Activated gamma-delta T cell treated with Interleukin-2 at 50 U/mL for 16 hours (primary cell): ENCODE measurements around the gene LEMD3.

Experiments used
- DNase-seq: peaks from one replicate; pipeline ENCODE4 v3.0.0-alpha.2; 2020

LEMD3 gene

DNA sequence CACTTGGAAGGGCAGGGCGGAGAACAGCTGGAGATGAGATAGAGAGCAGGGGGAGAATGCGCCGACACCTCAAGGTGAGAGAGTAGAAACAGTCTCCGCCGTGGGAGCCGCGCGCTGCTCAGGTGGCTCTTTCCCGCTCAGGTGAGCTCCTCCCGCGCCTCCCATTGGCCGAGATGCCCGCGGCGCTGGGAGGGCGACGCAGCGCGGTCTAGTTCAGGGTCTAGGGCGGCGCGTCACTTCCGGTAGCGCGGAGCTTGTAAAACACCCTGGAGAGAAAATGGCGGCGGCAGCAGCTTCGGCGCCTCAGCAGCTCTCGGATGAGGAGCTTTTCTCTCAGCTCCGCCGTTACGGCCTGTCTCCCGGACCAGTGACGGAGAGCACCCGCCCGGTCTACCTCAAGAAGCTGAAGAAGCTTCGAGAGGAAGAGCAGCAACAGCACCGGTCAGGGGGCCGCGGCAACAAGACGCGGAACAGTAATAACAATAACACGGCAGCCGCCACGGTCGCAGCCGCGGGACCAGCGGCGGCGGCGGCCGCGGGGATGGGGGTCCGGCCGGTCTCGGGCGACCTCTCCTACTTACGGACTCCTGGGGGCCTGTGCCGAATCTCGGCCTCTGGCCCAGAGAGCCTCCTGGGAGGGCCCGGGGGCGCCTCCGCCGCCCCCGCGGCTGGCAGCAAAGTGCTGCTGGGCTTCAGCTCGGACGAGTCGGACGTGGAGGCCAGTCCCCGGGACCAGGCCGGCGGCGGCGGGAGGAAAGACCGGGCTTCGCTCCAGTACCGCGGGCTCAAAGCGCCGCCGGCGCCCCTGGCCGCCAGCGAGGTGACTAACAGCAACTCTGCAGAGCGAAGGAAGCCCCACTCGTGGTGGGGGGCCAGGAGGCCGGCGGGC is at the start of gene LEMD3:
LEMD3 (plus strand) TSS at position 264 of the 889 bp plus-strand sequence; CDS start at position 278, 14 bp downstream.
- DNase-seq = peak; percentile 91

DNA sequence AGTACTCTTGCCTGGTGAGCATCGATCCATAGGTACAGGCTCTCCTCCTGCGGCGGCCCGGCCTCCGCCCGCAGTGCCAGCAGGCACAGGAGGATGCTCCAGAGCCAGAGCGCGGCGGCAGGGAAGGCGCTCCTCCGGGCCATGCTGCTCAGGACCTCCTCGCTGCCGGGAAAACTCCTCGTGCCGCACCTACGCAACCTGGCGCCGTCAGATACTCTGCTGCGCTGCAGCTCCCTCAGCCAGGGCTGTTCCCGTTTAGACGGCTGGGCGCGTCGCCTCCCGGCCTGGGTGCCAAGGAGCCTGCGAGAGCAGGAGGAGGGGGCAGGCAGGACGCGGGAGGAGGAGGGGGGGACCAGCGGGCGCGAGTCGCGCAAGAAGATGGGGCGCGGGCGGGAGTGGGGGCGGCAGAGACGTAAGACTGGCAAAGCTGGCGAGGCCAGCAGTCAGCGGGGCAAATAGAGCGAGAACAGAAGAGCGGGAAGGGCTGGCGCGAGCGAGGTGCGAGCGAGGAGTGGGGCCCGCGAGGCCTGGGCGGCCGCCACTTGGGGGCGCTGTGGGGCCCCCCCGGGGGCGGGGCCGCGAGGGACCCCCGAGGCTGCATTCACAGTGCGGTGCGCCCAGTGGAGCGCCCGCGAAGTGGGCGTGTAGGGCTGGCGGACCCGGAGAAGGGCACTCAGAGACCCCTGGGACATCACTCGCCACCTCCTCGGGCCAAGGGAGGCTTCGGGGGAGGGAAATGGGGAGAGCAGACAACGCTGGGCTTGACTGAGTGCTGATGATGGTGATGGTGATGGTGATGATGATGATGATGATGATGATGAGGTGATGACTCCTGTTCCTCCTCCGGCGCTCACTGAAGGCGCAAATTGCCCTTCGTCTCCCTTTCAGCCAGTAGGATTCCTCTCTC is 48.1 kb upstream of the LEMD3 start, which contains the start of gene WIF1:
WIF1 (minus strand) TSS at position 257 of the 907 bp plus-strand sequence; CDS start at position 143, 114 bp downstream.
- DNase-seq = no peak

GRCh38 chr12:65121956-65122469 is 47.4 kb upstream of the LEMD3 start:
- DNase-seq = no peak

- DNase-seq = no peak
Observed at GRCh38 chr12:65122703-65123102, 46.7 kb upstream of the LEMD3 start.

GRCh38 chr12:65123435-65124063 is 45.8 kb upstream of the LEMD3 start:
- no peak for DNase-seq

DNA sequence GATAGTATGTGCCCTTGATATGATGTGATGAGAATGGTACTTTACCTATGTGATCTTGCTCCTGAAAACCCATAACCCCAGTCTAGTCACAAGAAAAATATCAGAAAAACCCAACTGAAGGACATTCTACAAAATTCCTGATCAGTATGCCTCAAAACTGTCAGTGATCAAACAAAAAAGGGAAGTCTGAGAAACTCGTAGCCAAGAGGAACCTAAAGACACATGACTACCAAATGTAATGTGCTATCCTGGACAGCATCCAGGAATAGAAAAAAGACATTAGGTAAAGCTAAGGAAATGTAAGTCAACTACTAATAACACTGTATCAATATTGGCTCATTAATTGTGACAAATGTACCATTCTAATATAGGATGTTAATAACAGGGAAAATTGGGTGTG is 44.1 kb upstream of the LEMD3 start:
- no peak for DNase-seq

GRCh38 chr12:65125975-65126374 is 43.4 kb upstream of the LEMD3 start:
- no peak for DNase-seq

GRCh38 chr12:65126482-65126881 is 42.9 kb upstream of the LEMD3 start:
- DNase-seq = no peak

DNA sequence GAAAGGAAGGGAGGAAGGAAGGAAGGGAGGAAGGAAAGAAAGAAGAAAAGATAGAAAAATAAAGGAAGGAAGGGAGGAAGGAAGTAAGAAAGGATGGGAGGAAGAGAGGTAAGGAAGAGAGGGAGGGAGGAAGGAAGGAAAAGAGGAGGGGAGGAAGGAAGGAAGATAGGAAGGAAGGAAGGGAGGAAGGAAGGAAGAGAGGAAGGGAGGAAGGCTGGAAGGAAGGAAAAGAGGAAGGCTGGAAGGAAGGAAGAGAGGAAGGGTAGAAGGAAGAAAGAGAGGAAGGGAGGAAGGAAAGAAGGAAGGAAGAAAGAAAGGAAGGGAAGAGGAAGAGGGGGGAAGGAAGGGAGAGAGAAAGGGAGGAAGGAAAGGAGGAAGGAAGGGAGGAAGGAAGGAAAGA is 35.5 kb upstream of the LEMD3 start:
- DNase-seq = no peak

DNA sequence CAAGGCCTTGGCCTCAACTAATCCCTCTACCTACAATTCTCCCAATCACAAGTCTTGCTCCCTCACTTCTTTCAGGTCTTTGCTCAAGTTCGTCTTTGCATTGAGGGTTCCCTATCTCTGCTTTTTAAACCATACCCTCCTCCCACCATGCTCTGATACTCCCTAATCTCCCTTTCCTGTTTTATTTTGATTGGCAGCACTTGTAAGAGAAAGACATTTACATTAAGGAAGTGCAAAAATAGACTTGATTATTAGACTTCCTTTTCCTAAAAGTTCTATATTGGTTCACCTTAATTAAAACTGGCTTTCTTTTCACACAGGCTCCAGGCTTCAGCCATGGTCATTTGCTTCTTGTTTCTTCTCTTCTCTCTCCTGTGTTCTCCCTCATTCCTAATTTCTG is 30.0 kb upstream of the LEMD3 start:
- no peak for DNase-seq

DNA sequence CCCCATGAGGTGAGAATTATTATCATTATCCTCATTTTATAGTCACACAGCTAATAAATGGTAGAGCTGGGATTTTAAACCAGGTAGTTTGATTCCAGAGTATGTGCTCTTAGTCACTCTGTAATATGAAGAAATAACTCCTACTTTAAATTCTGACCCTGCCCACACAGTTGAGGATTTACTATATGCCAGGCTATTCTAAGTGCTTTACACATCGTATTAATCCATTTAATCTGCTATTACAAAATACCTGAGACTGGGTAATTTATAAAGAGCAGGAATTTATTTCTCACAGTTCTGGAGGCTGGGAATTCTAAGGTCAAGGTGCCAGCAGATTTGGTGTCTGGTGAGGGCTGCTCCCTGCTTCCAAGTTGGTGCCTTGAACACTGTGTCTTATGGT is 28.6 kb upstream of the LEMD3 start:
- no peak for DNase-seq

- no peak for DNase-seq
Observed at GRCh38 chr12:65147312-65147905, 22.0 kb upstream of the LEMD3 start.

DNA sequence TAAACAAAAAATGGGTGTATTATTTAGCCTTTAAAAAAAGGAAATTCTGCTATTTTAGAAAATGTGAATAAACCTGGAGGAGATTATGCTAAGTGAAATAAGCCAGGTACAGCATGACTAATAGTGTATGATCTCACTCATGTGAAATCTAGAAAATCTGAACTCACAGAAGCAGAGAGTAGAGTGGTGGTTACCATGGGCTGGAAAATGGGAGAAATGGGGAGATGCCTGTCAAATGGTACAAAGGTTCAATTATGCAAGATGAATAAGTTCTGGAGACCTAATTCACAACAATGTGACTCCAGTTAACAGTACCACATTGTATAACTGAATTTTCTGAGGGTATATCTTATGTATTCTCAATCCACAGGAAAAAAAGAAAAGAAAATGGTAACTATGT is 17.4 kb upstream of the LEMD3 start:
- DNase-seq = no peak

- no peak for DNase-seq
Observed at GRCh38 chr12:65152596-65152995, 16.8 kb upstream of the LEMD3 start.

DNA sequence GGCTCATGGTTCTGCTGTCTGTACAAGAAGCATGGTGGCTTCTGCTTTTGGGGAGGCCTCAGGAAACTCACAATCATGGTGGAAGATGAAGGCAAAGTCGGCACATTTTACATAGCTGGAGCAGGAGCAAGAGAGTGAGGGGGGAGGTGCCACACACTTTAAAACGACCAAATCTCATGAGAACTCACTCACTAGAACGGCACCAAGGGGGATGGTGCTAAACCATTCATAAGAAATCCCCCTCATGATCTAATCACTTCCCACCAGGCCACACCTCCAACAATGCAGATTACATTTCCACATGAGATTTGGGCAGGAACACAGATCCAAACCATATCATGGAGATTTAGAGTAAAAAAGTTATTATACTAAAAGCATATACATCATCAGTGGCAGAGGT is 13.6 kb upstream of the LEMD3 start:
- no peak for DNase-seq

DNA sequence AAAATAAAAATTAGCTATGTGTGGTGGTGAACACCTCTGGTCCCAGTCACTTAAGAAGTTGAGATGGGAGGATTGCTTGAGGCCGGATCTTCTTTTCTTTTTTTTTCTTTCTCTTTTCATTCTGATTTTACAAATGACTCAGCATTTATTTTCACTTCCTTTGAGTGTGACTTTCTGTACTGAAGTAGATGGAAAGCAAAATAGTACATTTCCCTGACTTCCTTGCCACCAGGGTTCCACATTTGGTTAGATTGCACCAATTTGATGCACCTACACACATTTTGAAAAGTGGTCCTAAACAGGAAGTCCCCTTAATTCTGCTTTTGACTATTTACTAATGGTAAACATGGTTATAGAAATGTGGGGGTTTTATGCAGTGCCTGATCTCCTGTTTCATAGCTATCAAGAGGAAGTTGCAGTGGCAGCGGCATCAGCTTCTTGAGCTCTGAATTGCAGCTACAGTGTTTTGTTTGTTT is 13.0 kb upstream of the LEMD3 start:
- no peak for DNase-seq

DNA sequence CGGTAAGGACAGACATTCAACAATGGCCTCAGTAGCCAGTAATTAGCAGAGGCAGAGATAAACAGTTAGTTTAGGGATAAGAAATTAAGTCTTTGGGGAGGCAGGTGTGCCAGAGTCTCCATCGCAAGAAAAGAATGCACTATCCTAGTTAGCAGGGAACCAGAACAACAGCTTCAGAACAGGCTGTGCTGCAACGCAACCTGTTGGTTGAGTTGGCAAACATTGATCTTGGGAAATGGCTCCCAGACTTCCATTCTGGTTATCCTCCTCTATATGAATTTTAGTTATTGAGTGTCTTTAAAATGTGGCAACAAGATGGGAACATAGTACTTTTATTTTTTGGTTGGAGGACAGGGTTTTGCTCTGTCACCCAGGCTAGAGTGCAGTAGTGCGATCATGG is 12.3 kb upstream of the LEMD3 start:
- no peak for DNase-seq

DNA sequence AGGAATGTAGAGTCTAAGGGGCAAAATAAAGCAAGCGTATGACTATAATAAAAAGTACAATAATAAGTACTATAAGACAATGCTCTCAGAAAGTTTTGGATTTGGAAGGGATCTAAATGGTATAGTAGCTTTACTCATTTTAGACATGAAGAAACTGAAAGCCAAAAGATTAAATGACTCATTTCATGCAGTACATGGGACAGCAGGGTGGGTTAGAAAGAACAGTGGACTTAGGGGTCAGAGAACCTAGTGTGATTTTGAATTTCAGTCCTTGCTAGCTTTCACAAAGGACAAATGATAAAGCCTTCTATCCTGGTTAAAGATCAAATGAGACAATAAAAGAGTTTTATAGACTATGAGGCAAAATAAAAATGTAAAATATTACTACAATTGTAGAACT is 6.8 kb upstream of the LEMD3 start:
- DNase-seq = no peak

DNA sequence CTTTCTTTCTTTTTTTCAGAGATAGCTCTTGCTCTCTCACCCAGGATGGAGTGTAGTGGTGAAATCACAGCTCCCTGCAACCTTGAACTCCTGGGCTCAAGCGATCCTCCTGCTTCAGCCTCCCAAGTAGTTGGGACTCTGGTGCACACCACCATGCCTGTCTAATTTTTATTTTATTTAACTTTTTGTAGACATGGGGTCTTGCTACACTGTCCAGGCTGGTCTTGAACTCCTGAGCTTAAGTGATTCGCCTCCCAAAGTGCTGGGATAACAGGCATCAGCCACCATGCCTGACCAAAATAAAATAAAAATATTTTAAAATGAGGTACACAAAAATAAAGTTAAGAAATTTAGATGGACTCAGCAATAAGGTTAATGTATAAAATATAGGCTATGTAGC is 5.1 kb upstream of the LEMD3 start:
- DNase-seq = no peak

DNA sequence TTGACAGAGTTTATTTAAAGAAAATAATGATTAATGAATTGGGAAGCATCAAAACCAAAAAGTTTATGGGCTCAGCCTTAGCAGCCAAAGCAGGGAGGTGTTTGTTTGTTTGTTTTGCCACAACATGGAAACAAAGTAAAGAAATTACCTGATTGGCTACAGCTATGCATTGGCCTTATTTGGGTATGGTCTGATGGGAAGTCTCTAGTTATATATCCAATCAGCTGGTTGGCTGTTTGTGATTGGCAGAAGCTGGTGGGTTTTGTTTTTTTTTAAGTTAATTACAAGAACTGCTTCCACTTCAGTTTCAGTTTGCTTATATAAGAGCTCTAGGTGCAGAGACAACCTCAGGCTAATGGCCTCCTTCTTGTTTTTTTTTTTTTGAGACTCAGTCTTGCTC is 4.6 kb upstream of the LEMD3 start:
- no peak for DNase-seq

GRCh38 chr12:65168681-65169319 is 583 bp upstream of the LEMD3 start:
- no peak for DNase-seq
